LNCaP clone FGC (cell line): Measurements from ENCODE around the gene RAET1G.
"Not testable (repeated sequence)": the region's sequence is repeated elsewhere in the genome, so short reads cannot be mapped to it uniquely, and the experiment has no call there.

Source experiments
- DNase-seq: peaks from one replicate; pipeline ENCODE4 v3.0.0-alpha.2; 2011; ENCODE audit warnings: low read depth
- H3K4me3 ChIP-seq: 2 replicates; pipeline ENCODE4 v1.5.1; 2011; ENCODE audit warnings: mild to moderate bottlenecking, low read depth, low read length, control low read depth
- TF ChIP-seq, protein P1 (sequence below): IDR thresholded peaks from 2 replicates; pipeline ENCODE4 v1.5.1; 2012; ENCODE audit warnings: mild to moderate bottlenecking; ENCODE audit not compliant: control insufficient read depth, insufficient read depth; ENCODE audit errors: extremely low read depth

RAET1G gene

GRCh38 chr6:149963462-149964307 is 40.8 kb upstream of the RAET1G start, which contains the start of gene ULBP1:
TSS of gene ULBP1 (plus strand) at chr6:149963943. CDS start at chr6:149964050, 107 bp downstream.
- peak; percentile 66 for DNase-seq
- peak within 1 kb of the TSS; percentile 53 for H3K4me3 ChIP-seq
- TF ChIP-seq, protein P1, sequence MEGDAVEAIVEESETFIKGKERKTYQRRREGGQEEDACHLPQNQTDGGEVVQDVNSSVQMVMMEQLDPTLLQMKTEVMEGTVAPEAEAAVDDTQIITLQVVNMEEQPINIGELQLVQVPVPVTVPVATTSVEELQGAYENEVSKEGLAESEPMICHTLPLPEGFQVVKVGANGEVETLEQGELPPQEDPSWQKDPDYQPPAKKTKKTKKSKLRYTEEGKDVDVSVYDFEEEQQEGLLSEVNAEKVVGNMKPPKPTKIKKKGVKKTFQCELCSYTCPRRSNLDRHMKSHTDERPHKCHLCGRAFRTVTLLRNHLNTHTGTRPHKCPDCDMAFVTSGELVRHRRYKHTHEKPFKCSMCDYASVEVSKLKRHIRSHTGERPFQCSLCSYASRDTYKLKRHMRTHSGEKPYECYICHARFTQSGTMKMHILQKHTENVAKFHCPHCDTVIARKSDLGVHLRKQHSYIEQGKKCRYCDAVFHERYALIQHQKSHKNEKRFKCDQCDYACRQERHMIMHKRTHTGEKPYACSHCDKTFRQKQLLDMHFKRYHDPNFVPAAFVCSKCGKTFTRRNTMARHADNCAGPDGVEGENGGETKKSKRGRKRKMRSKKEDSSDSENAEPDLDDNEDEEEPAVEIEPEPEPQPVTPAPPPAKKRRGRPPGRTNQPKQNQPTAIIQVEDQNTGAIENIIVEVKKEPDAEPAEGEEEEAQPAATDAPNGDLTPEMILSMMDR, result no peak

DNA sequence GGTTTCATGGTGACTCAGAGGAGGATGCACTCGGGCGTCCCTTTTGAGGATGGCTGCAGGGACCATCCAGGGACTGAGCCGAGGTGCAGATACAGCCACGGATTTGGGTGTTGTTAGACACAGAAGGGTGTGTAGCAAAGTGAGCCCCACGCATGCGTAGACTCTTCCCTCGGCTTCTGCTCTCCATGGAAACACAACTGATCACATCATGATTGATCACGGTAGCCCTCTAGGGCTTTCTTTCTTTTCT is 40.2 kb upstream of the RAET1G start:
- TF ChIP-seq, protein P1, result no peak
- H3K4me3 ChIP-seq, result peak overlapping the region; percentile 53
- DNase-seq, result no peak

DNA sequence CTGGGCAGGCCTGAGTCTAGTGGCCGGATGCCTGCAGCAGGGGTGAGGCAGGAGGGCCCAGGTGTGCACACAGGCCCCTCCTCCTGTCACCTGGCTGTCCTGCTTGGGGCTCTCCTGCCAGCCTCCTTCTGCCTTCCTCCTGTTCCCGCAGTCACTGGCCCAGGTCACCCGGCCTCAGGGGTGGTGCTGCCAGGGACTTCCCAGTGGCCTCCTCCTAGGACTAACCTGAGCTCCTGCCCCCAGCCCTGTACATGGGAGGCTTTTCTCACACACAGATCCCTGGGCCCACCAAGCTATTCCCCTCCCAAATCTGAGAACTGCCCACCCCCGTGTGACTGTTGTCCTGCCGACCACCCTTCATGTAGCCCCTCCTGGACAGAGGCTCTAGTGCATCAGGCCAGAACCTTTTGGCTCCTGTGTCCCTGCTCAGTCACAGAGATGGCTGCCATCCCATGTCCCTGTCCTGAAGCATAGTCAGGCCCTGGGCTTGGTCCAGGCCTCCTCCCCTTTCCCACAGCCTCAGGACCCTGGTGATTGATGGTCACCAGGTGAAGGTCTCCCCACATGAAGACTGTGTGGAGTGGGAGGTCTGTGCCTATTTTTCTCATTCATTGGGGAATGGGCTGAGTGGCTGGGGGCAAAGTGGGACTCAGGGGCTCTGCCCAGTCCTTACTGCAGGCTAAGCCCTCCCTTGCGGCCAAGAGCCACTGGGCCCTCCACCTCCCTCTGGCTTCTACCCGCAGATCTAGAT is 39.7 kb upstream of the RAET1G start:
- peak overlapping the region; percentile 53; the same call in 1 of the 2 replicates for H3K4me3 ChIP-seq
- TF ChIP-seq, protein P1, result no peak
- DNase-seq, result no peak

GRCh38 chr6:149961728-149962425 is 39.0 kb upstream of the RAET1G start:
- H3K4me3 ChIP-seq, result no peak overlapping the region
- DNase-seq, result no peak
- TF ChIP-seq, protein P1, result no peak

GRCh38 chr6:149960488-149960887 is 37.6 kb upstream of the RAET1G start:
- H3K4me3 ChIP-seq, result no peak overlapping the region
- no peak for DNase-seq
- TF ChIP-seq, protein P1, result no peak

DNA sequence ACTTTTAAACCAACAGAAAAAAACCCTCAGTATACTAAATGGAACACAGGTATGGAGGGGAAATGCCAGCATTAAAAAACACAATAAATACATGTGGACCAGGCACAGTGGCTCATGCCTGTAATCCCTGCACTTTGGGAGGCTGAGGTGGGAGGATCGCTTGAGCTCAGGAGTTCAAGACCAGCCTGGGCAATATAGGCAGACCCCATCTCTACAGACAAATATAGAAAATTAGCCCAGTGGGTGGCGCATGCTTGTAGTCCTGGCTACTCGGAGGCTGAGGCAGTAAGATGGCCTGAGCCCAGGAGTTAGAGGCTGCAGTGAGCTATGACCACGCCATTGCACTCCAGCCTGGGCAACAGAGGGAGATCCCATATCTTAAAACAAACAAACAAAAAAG is 36.9 kb upstream of the RAET1G start:
- not testable (repeated sequence) for DNase-seq, H3K4me3 ChIP-seq

GRCh38 chr6:149958124-149958523 is 35.2 kb upstream of the RAET1G start:
- DNase-seq, H3K4me3 ChIP-seq: not testable (repeated sequence)

- not testable (repeated sequence) for DNase-seq, H3K4me3 ChIP-seq
These were observed 32.9 kb upstream of the RAET1G start for GRCh38 chr6:149955654-149956317.

DNA sequence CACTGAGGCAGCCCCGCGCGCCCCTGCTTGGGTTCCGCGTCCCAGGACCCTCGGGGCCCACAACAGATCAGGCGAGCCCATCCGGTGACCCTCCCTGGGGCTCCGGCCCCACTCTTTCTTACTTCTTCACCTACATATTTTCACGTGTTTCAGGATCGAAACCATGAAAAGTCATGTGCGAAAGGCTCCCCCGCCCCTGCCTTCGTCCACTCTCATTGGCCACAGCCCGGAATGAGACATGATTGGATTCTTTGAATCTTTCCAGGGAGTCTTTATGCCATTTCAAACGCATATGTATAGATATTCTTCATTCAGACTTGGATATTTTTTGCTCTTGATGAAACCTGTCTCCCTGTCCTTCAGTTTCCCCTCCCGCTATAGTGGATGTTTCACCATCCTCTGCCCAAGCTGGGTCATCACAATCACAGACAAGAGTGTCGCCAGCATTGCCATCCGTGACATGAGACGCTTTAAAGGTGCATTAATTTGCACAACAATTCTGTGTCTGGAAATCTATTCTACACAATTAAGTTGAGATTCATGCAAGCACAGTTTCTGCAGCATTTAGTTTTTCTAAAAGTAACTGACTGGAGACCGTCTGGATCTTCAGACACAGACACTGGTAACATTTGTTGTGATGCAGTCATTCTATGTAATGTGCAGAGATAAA is 32.2 kb upstream of the RAET1G start:
- H3K4me3 ChIP-seq, result not testable (repeated sequence)

GRCh38 chr6:149954328-149954983 is 31.5 kb upstream of the RAET1G start:
- not testable (repeated sequence) for DNase-seq, H3K4me3 ChIP-seq

More for the DNA sequence above, 32.2 kb upstream of the RAET1G start:
- DNase-seq, result not testable (repeated sequence)
